ENCODE data around the gene MRPL47. TPM values are rescaled to one million over a fixed set of nuclear protein-coding genes. Genes with fewer than 3 reads are reported as not detected.

The MRPL47 gene
- total and polyA plus RNA-seq, 9 of the 15 experiments (the other 6 are each of a cell fraction or from before 2014, with no cell fraction given): 101 to 437 (median 141) TPM

- TF ChIP-seq ZNF639 (CRISPR knock-in tag; conservative IDR thresholded peaks at IDR 0.05 in 1 of 2, IDR thresholded peaks at IDR 0.05 in 1 of 2) (no peak), EP300 (IDR thresholded peaks at IDR 0.05; ENCODE audit: low read length) (no peak), ZBTB1 (CRISPR knock-in tag; IDR thresholded peaks at IDR 0.05; ENCODE audit: borderline replicate concordance, low read depth) (no peak), CTBP1 (IDR thresholded peaks at IDR 0.05; ENCODE audit: borderline replicate concordance) (peak; percentile 55; the same call in 1 of the 2 replicates), HMGN3 (IDR thresholded peaks at IDR 0.05; ENCODE audit: borderline replicate concordance, extremely low read depth, insufficient read length, low read depth, low read length) (peak; percentile 30), KDM5B (IDR thresholded peaks at IDR 0.05; ENCODE audit: insufficient replicate concordance, low read depth, low read length) (peak; percentile 64), POLR2G (IDR thresholded peaks at IDR 0.05; ENCODE audit: low read depth, low read length) (peak; percentile 60), ZNF696 (CRISPR knock-in tag; conservative IDR thresholded peaks at IDR 0.05) (no peak), ZNF146 (CRISPR knock-in tag; IDR thresholded peaks at IDR 0.05; ENCODE audit: unreplicated experiment) (no peak), ZNF280B (CRISPR knock-in tag; IDR thresholded peaks at IDR 0.05) (no peak), ZNF347 (CRISPR knock-in tag; IDR thresholded peaks at IDR 0.05; ENCODE audit: low read depth) (no peak), IRF1 (CRISPR knock-in tag; IDR thresholded peaks at IDR 0.05; ENCODE audit: borderline replicate concordance) (no peak), NCOA1 (IDR thresholded peaks at IDR 0.05; ENCODE audit: low read depth) (no peak), POLR2AphosphoS2 (IDR thresholded peaks at IDR 0.05; ENCODE audit: low read length) (no peak), HMG20A (CRISPR knock-in tag; conservative IDR thresholded peaks at IDR 0.05) (no peak), HNRNPUL1 (IDR thresholded peaks at IDR 0.05; ENCODE audit: low read length) (no peak), MCM2 (IDR thresholded peaks at IDR 0.05; ENCODE audit: low read depth) (no peak), AFF1 (IDR thresholded peaks at IDR 0.05; ENCODE audit: low read depth in 1 of 2, partially characterized antibody in 2 of 2) (no peak), KDM2B (CRISPR knock-in tag; IDR thresholded peaks at IDR 0.05) (peak; percentile 77; the same call in 1 of the 2 replicates), YBX1 (IDR thresholded peaks at IDR 0.05) (no peak)
Observed at GRCh38 chr3:179653096-179653797, 48.8 kb upstream of the MRPL47 start (continued).
